Hepatocyte (in vitro differentiated cells): Measurements from ENCODE around the gene GDPD1.

Experiments
- EZH2 ChIP-seq: fragments of 200-600 bp; sonication (generic); IDR thresholded peaks from 2 replicates; pipeline ENCODE4 v1.6.1; 2016; ENCODE audit warnings: antibody characterized with exemption, mild to moderate bottlenecking, borderline replicate concordance
- EZH2phosphoT487 ChIP-seq: fragments of 200-600 bp; sonication (generic); IDR thresholded peaks from one replicate; pipeline ENCODE4 v1.6.1; 2018; ENCODE audit warnings: antibody characterized with exemption, mild to moderate bottlenecking, low read depth, moderate library complexity; ENCODE audit not compliant: unreplicated experiment, severe bottlenecking
- TF ChIP-seq, protein P1 (sequence below): fragments of 200-600 bp; sonication (generic); IDR thresholded peaks from 2 replicates; pipeline ENCODE4 v1.5.1; 2016; ENCODE audit warnings: antibody characterized with exemption, mild to moderate bottlenecking; ENCODE audit not compliant: poor library complexity

DNA sequence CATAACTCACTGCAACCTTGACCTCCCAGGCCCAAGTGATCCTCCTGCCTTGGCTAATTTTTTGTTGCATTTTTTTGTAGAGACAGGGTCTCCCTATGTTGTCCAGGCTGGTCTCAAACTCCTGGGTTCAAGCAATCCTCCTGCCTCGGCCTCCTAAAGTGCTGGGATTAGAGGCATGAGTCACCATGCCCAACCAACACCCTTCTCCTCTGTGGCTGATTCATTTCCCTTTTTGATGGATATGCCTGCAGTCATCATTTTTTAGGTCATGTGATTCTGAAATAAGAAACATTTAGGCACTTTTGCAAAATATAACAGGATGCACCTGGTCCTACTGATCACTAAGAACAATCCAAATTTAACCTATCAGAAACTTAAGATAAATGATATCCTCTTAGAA, 67.1 kb downstream of the GDPD1 start:
- TF ChIP-seq, protein P1, sequence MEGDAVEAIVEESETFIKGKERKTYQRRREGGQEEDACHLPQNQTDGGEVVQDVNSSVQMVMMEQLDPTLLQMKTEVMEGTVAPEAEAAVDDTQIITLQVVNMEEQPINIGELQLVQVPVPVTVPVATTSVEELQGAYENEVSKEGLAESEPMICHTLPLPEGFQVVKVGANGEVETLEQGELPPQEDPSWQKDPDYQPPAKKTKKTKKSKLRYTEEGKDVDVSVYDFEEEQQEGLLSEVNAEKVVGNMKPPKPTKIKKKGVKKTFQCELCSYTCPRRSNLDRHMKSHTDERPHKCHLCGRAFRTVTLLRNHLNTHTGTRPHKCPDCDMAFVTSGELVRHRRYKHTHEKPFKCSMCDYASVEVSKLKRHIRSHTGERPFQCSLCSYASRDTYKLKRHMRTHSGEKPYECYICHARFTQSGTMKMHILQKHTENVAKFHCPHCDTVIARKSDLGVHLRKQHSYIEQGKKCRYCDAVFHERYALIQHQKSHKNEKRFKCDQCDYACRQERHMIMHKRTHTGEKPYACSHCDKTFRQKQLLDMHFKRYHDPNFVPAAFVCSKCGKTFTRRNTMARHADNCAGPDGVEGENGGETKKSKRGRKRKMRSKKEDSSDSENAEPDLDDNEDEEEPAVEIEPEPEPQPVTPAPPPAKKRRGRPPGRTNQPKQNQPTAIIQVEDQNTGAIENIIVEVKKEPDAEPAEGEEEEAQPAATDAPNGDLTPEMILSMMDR = no peak
- TF ChIP-seq EZH2phosphoT487 = no peak
- TF ChIP-seq EZH2 = no peak
